Measurements from ENCODE around the gene INSIG2. TPM values are rescaled to one million over a fixed set of nuclear protein-coding genes. Genes with fewer than 3 reads are reported as not detected.

INSIG2 gene
- total RNA-seq, 1 donor from 2014 or later = 30.1 TPM

DNA sequence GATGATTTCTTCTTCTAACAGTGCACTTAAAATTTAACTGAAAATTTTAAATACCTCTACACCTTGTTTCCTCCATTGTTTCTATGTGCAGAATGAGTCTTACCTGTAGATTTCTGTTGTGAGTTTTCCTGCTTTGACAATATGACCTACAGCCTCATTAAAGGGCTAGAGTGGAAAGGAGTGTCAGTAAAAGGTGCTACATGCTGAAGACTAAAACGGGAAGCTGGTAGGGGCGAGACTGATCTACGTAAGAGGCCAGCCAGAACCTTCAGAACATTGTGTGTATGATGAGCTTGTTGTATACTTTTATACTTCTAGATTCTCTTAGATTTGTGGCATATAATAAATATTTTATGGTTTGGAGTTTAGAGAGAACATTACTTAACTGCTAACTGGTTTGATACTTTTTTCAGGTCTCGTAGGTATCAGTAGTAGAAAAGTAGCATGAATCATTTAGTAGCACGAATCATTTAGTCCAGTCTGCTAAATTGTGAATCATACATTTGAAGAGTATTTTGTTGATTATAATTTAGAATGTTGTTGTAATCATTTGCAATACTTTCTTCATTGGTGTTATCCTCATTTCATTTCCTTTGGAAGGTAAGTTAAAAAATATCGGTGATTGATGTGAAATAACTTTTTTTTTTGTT, 14.3 kb downstream of the INSIG2 start:
- no peak for DNase-seq

DNA sequence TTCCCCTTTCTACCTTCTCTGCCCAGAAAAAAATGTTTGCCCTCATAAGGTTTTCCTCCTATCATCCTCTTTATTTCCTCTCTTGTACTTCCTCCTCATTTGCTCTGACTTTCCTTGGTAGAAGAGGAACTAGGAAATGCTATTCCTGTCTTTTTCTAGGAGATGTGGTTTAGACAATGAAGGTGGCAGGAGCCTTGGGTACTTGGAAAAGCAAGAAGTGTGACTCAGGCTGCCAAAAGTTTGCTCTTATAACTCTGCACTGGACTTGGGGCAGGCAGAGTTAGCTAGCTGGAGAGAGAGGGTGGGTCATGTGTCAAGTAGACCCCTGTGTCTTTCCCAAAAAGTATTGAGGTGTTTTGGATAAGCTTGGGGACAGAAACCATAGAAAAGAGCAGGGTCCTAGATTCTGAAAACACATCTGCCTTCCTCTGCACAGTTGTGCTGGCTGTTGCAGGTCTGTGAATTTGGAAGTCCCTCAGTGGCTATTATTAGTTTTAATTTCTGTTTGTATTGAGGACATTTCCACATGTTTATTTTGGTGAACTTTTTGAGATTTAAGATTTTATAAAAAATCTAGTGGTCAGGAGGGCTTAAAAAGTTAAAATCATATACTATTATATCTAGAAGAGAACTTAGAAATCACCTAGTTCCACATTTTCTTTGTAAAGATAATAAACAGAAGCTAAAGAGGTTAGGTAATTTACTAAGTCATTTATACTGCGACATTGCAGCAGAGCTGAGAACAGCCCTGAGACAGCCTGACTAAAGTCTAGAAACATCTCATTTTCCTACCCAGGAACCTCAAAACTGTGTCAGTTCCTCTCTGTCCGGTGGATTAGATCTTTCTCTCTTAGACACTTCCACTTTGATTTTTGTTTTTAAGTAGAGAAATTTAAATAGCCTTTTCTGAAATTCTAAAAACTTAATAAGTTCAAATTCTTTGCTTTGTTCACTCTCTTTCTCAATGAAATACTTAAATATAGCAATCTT, 16.0 kb downstream of the INSIG2 start:
- no peak for DNase-seq

DNA sequence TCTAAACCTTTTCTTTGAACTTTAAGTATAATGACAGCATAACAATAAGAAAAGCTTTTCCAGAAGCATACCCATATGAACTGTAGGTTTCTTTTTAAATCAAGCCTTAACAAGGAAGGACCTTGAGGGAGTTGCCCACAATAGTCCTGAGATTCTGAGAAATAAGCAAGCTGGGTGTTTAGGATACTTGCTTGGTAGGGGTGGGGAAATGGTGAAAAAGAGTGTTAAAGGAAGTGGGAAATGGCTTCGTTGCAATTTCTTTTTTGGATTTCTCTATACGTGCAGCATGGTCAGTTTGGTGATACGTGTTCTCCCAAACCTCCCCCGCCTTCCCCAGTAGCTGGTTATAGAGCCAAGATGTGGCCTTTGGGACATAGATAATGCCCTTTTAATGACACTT, 17.2 kb downstream of the INSIG2 start:
- no peak for DNase-seq

DNA sequence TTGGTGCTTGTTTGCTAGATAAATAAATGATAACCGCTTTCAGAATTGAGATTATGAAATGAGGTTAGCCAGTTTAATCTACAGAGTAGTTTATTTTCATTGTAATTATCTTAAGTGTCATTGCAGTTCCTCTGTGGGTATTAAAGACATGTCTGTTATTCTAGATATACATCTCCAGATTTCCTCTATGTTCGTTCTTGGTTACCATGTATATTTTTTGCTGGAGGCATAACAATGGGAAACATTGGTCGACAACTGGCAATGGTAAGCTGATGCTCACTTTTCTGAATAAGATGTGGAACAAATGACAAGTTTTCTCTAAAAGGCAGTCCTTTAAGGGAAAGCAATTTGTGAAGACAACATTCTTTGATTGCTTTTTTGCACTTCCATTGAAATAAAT, 18.7 kb downstream of the INSIG2 start:
- DNase-seq = no peak

DNA sequence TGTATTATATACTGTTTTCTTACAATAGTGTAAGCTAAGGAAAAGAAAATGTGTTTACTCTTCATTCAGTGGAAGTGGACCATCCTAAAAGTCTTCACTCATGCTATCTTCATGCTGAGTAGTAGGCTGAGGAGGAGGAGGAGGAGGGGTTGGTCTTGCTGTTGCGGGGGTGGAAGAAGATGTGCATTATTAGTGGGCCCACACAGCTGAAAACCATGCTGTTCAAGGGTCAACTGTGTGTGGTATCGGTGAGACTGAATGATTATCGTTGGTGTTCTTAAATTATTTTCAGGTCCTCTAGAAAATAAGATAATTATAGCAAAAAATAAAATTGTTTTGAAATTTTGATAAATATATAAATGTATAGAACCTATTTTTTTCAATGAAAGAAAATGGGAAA, 22.0 kb downstream of the INSIG2 start:
- DNase-seq = no peak

DNA sequence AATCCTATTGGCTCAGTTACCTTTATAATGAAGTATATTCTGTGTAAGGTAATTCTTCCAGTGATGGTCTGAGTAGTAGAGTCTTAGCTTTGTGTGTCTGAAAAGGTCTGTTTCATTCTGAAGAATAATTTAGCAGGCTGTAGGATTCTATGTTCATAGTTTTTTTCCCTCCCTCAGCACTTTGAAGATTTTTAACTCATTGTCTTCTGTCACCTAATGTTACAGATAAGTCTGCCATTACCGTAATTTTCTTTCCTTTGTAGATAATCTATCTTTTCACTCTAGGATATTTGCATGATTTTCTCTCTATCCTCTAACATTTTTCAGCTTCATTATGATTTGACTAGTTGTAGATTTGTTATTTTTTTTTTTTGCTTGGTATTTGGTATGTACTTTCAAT, 22.7 kb downstream of the INSIG2 start:
- DNase-seq = no peak

DNA sequence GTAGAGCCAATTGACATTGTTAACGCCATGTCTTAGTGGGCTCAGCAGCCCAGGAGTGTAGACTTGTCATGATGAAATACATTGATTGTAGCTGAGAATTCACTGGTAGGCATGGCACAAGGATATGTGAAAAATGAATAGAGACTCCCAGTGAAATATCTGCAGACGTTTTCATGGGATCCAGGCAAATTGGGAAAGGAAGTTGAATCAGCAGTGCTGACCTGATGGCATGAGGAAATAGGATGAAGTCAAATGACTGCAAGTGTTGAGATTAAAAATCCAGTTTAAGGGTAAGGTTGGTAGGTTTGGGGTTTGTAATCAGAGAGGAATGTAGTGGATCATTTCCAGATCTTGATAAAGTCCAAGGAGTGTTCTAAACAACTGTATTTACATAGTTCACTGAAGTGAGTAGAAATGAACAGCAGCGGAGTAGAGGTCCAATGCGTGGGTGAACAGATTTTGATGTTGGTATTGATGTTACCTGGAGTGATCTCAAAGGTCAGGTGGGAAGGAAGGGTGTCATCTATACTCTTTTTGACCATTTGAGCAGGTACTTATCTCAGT, 24.6 kb downstream of the INSIG2 start:
- DNase-seq = no peak

DNA sequence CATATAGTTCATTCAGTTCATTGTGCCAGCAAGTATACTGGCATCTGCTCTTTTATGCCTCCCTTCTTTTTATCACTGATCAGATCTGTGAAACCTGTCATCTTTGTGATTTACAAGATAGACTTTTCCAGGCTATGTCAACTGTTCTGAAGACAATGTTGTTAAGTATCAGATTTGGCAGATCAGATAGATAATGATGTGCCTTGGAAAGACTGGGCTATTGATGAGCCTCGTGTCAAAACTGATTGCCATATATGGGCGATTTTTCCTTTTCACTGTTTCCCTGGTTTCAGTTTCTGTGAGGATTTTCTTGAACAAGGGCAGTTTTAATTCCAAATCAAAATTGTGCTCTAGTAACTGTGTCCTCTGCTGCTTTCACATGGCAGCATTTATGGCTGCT, 26.6 kb downstream of the INSIG2 start:
- DNase-seq = no peak

DNA sequence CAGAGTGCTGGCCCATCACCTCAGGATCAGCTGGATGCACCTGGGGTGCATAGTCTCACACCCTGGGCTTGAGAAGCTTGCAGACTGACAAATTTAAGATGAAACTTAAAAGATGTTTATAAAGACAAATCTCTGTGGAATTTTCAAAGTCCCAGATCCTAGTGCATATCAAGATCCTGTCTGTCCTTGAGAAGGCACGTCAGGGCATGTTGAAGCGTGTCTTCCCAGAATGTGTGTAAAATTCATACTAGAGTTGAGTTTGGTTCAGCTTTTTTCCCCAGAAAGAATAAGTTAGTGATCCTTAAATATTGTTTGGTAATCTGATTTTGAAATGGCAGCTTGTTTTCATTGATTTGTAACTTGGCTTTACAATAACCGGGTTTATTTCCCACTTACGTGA, 27.5 kb downstream of the INSIG2 start:
- DNase-seq = no peak

DNA sequence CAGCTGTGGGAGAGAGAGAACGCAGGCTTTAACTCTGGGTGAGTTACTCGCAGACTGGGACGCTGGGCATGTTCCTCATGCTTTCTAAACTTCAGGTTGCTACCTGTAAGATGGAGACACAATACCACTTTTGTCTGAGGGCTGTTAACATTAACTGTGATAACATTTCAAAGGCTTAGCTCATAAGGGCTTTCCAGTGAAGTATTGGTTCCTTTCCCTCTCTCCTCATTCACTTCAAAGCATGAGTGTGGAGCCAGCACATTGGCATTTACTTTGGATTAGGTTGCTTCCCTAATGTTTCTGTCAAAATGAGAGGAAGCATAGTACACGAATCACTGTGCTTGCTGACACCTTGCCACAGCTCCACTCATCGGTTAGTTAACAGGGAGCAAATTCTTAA, 30.2 kb downstream of the INSIG2 start:
- no peak for DNase-seq

DNA sequence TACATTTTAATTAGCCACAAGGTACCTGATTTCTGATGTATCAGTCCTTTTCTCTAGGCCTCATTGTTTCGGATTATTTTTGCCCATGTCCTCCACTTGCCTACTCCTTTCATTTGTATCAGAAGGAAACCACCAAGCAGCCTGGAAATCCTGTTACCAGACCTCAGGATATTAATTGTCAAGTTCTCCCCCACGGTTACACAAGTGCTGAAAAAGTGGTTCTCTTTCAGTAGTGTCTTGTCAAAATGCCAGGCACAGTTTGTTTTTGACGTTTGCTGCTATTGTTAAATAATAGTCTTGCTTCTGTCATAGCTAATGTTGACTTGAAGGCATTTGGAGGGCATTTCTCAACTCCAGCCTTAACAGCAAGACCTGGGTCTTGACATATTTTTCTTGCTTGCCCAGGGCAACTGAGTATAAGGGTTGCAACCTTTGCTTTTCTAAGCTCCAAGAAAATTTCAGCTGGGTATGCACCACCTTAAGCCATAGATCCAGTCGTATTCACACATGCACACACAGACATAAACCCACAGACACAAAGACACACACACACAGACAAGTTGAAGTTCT, 31.0 kb downstream of the INSIG2 start:
- no peak for DNase-seq

DNA sequence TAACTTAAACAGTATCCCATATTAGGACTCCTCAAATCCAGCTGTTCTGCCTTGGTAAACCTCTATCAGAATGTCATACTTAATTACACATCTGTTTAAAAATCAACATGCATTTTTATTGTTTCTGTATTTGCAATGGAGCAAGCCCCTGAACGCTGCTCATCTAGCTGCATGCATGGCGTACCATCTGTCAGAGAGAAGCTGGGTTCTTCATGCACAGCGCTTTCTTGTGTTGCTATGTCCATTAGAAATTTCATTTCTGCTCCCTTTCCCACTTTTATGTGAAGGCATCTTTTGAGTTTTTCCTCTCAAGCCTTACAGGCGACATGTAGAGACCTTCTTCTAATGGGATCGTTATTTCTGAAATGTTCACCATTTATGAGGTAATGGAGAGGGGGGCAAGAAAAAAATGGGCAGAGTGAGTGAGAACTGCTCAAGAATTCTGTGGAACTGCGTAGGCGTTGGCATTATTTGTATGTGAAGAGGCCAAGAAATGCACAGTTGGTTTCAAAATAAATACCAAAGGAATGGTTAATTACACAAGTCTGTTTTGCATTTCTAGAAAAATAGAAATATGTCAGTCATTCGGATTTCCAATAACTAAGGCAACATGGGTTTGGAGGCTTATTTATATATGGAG, 31.6 kb downstream of the INSIG2 start:
- DNase-seq = no peak

DNA sequence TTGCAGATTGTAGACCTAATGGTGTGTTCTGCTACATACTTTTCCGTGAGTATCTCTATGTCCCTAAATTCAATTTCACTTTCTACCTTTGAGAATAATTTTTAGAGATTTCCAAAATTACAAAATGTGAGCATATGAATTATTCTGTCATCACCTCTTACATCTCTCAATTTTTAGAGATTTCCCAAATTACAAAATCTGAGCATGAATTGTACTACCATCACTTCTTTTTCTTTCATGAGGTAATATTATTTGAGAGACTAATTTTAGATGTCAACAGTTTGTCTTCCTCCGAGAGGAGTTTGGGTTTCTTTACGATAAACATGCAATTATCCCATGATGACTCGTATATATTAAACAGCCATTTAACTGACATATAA, 32.1 kb downstream of the INSIG2 start:
- no peak for DNase-seq

DNA sequence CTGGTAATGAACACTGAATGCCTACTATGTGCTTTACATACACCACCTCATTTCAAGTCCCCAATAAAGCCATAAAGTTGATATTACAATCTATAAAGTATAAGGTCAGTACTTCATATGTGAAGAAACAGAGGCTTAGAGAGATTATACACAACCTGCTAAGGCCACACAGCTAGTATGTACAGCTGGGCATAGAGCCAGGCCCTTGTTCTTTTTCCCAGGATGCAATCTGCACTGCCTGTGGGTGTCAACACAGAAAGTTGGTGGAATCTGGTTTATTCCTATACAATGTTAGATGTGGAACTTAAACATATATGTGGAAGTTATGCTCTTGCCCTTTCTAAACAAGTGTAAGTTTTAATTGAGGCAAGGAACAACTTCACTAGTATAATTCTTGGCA, 32.8 kb downstream of the INSIG2 start:
- DNase-seq = no peak

DNA sequence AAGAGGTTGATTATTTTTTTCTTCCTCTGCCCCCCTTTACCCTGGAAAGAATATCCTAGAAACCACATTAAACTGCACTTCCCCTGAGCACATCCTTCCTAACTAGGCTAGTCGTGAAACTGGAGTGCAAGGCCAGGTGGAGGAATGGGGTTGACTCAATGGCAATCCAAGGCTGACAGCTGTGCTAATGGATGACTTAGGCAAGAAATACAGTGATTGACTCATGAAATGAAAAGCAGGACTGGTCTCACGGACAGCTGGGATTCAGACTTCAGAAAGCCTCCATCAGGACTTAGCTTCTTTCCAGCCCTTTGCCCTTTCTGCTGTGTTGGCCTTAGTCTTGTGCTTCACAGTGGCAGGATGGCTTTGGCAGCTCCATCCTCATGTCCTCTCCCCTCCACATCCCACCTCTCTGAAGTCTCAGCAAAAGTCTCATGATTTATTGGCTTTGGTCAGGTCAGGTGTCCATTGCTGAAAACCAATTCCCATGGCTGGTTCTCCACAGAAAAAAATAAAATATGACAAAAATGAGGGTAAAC, 33.8 kb downstream of the INSIG2 start:
- no peak for DNase-seq

DNA sequence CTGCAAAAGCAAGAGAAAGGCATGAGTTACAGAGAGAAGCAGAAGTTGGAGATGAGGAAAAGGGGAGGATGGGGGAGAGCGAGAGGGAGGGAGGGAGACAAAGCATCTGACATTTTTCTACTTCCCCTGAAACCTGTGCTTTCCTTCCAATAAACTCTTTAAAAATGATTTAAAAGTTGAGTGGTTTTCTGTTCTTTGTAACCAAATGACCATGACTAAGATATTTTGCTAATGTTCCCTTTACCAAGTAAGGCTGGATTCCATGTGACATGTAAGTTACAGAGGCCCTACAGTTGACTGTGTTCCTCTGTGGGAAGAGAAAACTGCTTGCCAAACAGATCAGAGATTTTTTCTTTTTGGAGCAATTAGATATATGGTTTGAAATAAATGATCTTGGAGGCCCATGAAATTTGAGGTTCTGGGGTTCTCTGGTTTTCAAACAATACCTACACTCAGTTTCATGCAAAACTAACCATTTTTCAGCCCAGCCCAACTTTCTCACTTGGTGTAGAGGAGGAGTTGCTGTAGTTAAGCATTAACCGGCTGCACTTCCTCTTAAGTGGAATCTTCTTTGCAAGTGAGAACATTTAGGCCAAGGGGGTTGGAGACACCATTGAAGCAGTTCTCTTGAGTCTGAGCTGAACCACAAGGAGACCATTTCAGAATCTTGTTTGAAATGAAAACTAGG, 34.5 kb downstream of the INSIG2 start:
- no peak for DNase-seq

DNA sequence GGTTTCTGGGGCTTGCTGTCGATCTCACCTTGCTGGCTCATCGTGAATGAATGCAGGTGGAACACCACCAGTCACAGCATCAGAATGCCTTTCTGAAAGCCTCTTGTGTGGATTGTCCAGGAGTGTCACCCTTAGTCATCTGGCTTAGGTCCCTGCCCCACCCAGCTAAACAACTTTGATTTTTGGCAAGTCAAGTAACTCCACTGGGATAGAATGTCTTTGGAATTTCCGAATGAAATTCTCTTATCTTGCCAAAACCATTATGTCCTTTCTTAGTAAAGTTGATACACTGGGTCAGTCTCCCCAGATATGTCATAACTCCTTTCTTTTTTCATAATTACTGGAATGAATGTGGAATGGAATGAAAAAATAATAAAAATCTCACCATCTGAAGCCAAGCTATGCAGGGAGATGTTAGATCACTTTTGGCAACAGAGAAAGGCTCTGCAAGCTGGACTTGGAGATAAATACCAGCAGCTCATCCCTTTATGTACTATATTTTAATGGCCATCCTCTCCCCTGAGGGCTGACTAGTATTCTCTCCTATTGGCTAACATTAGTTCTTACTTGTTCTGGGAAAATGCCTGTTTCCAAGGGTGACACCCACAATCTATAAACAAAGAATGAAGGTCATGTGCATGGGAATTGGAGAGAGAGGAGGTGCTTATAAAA, 35.4 kb downstream of the INSIG2 start:
- no peak for DNase-seq

DNA sequence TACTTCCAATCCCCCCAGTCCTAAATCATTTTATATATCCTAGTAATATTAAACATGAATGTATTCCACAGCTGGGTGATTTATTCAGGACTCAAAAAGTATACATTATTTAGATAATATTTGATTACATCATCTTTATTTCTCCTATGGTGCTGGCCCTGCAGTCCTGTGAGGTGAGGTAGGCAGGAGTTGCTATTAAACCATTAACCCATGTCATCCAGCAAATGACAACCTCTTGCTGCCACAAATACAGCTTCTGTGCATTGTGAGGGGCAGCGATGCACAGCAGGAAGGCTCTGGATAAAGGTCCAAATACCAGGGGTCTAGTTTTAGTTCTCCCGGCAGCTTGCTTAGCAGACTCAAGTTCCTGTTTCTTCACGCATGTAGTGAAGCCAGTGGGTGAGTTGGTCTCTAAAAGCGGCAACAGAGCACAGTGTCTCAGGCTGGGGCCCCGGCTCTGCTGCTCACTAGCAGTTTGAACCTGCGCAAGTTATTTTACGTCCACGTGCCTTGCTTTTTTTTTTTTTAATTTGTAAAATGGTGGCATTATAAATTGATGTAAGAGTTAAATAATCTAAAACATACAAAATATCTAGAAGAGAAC, 36.1 kb downstream of the INSIG2 start:
- DNase-seq = no peak

DNA sequence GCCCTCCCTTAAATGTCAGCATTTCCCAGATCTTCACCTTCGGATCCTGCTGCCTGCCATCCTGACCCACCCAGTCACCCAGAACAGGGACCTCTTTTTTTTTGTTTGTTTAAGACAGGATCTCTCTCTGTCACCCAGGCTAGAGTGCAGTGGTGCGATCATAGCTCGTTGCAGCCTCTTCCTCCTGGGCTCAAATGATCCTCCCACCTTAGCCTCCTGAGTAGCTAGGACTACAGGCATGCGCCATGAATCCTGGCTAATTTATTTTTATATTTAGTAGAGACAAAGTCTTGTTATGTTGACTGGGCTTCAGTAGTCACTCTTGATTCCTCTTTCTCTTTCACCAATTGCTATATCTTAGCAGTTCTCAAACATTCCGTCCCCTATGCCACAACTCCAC, 39.0 kb downstream of the INSIG2 start:
- DNase-seq = no peak

DNA sequence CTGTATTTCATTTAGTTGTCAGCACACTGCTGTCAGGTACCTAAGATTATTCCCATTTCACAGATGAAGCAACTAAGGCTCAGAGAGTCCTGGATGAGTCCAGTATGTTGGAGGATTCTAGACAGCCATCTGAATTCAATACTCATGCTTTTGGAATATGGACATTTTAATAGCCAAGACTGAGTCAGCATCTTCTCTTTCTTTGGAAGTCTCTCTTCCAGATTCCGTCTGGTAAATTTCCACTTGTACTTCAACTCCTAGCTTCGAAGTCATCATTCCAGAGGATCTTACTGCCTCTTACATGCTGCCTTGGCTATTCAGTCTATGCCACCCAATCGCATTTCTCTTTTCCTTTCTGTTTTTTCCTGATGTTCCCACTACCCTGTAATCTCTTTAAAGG, 40.6 kb downstream of the INSIG2 start:
- no peak for DNase-seq

DNA sequence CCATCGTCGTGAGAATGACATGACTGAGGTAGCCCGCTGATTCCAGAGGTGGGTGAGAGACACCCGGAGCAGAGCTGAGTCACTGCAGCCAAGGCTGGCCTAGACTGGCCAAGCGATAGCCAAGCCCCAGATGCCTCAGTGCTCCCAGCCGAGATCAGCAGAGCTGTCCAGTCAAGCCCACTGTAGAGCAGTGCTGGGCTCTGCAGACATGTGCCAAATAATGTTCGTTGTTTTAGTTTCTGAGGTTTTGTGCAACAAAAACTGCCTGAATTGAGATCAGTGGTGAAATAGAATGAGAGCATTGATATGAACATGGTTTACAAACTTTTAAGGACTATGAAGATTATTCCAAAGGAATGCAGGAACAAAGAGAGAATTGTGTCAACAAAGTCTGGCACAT, 42.1 kb downstream of the INSIG2 start:
- DNase-seq = no peak

Data from occipital lobe (tissue), 2 donors.